OCI-LY1 (cell line): ENCODE data around the gene ANKMY1.

Source experiments
- H2AFZ ChIP-seq: fragments of 200-600 bp; sonication (generic), shearing (Covaris generic); 2 replicates; pipeline ENCODE4 v1.6.0; 2014; ENCODE audit warnings: antibody characterized with exemption, mild to moderate bottlenecking, low read length
- H3F3A ChIP-seq: fragments of 200-600 bp; sonication (generic), shearing (Covaris generic); 2 replicates; pipeline ENCODE4 v1.6.0; 2014; ENCODE audit warnings: mild to moderate bottlenecking, antibody characterized with exemption, low read length, moderate library complexity; ENCODE audit not compliant: insufficient read depth
- H3K27ac ChIP-seq: fragments of 200-600 bp; sonication (generic); 2 replicates; pipeline ENCODE4 v1.5.1; 2014; ENCODE audit warnings: low read length, mixed run types, mild to moderate bottlenecking, low read depth; ENCODE audit not compliant: poor library complexity, severe bottlenecking
- H3K27me3 ChIP-seq: fragments of 200-600 bp; sonication (generic); 2 replicates; pipeline ENCODE4 v1.6.0; 2014; ENCODE audit warnings: antibody characterized with exemption, mild to moderate bottlenecking, low read length, moderate library complexity; ENCODE audit not compliant: insufficient read depth
- H3K36me3 ChIP-seq: fragments of 200-600 bp; sonication (generic); 2 replicates; pipeline ENCODE4 v1.6.1; 2014; ENCODE audit warnings: mild to moderate bottlenecking, antibody characterized with exemption, low read length, moderate library complexity, mixed read lengths; ENCODE audit not compliant: insufficient read depth
- H3K4me1 ChIP-seq: fragments of 200-600 bp; sonication (generic); 2 replicates; pipeline ENCODE4 v1.5.1; 2014; ENCODE audit warnings: mild to moderate bottlenecking, low read length, moderate library complexity; ENCODE audit not compliant: insufficient read depth, severe bottlenecking
- H3K4me2 ChIP-seq: fragments of 200-600 bp; sonication (generic), shearing (Covaris generic); 2 replicates; pipeline ENCODE4 v1.6.1; 2014; ENCODE audit warnings: low read length
- H3K4me3 ChIP-seq: fragments of 200-600 bp; sonication (generic); 2 replicates; pipeline ENCODE4 v1.5.1; 2014; ENCODE audit warnings: low read length, low read depth, mild to moderate bottlenecking, mixed read lengths; ENCODE audit not compliant: poor library complexity, severe bottlenecking
- H3K79me2 ChIP-seq: fragments of 200-600 bp; shearing (Covaris generic); 2 replicates; pipeline ENCODE4 v1.6.1; 2016; ENCODE audit warnings: mixed run types, low read length, mixed read lengths; ENCODE audit not compliant: insufficient read depth
- H3K9ac ChIP-seq: fragments of 200-600 bp; sonication (generic), shearing (Covaris generic); 2 replicates; pipeline ENCODE4 v1.6.1; 2014; ENCODE audit warnings: mild to moderate bottlenecking, low read length, mixed read lengths
- H3K9me2 ChIP-seq: fragments of 200-600 bp; sonication (generic), shearing (Covaris generic); 2 replicates; pipeline ENCODE4 v1.6.1; 2014; ENCODE audit warnings: low read depth, mild to moderate bottlenecking, low read length, mixed read lengths
- H3K9me3 ChIP-seq: fragments of 200-600 bp; shearing (Covaris generic); 2 replicates; pipeline ENCODE4 v1.6.1; 2014; ENCODE audit warnings: low read length, mixed read lengths
- H4K20me1 ChIP-seq: fragments of 200-600 bp; sonication (generic), shearing (Covaris generic); 2 replicates; pipeline ENCODE4 v1.6.0; 2016; ENCODE audit warnings: mild to moderate bottlenecking, low read length; ENCODE audit not compliant: insufficient read depth
- CTCF ChIP-seq: fragments of 200-600 bp; sonication (generic), shearing (Covaris generic); IDR thresholded peaks from 2 replicates; pipeline ENCODE4 v1.5.1; 2017; ENCODE audit warnings: mild to moderate bottlenecking, antibody characterized with exemption, low read length, moderate library complexity, mixed read lengths
- EZH2 ChIP-seq: fragments of 200-600 bp; sonication (generic), shearing (Covaris generic); IDR thresholded peaks from 2 replicates; pipeline ENCODE4 v1.8.0; 2017; ENCODE audit warnings: borderline replicate concordance, mixed run types, mild to moderate bottlenecking, antibody characterized with exemption, low read length, moderate library complexity, mixed read lengths

ANKMY1 gene

GRCh38 chr2:240507778-240508251, 50.0 kb downstream of the ANKMY1 start:
- Histone ChIP-seq H3K36me3 (no peaks in the 10 kb centered on the region; the same call in 1 of the 2 replicates), H3K27ac (no peak overlapping the region), H3K4me3 (no peak overlapping the region), H3K4me2 (no peak overlapping the region), H3K9me3 (no peaks in the 10 kb centered on the region), H3K9ac (no peak overlapping the region), H3K79me2 (no peaks in the 10 kb centered on the region), H3K27me3 (no peaks in the 10 kb centered on the region), H4K20me1 (no peaks in the 10 kb centered on the region), H2AFZ (no peak overlapping the region), H3K4me1 (no peaks in the 10 kb centered on the region), H3K9me2 (no peaks in the 10 kb centered on the region), H3F3A (no peaks in the 10 kb centered on the region)
- no peak for TF ChIP-seq CTCF
- TF ChIP-seq EZH2, result no peak

GRCh38 chr2:240507060-240507777, 50.6 kb downstream of the ANKMY1 start:
- H3K4me2 ChIP-seq, result no peak overlapping the region
- no peaks in the 10 kb centered on the region for H3K4me1 ChIP-seq
- H3K4me3 ChIP-seq, result no peak overlapping the region
- H3K27ac ChIP-seq, result no peak overlapping the region
- no peaks in the 10 kb centered on the region for H3K79me2 ChIP-seq
- H4K20me1 ChIP-seq, result no peaks in the 10 kb centered on the region
- H2AFZ ChIP-seq, result no peak overlapping the region
- H3K27me3 ChIP-seq, result no peaks in the 10 kb centered on the region
- no peaks in the 10 kb centered on the region for H3F3A ChIP-seq
- TF ChIP-seq CTCF, result no peak
- TF ChIP-seq EZH2, result no peak
- no peaks in the 10 kb centered on the region for H3K9me2 ChIP-seq
- H3K9ac ChIP-seq, result no peak overlapping the region
- H3K9me3 ChIP-seq, result no peaks in the 10 kb centered on the region
- H3K36me3 ChIP-seq, result no peaks in the 10 kb centered on the region

GRCh38 chr2:240506406-240507059, 51.3 kb downstream of the ANKMY1 start:
- Histone ChIP-seq H3K4me2 (no peak overlapping the region), H3K27ac (no peak overlapping the region), H3K9me3 (no peaks in the 10 kb centered on the region), H3K4me3 (no peak overlapping the region), H3K36me3 (no peaks in the 10 kb centered on the region), H3F3A (no peaks in the 10 kb centered on the region), H3K79me2 (no peaks in the 10 kb centered on the region), H3K9me2 (no peaks in the 10 kb centered on the region), H3K9ac (no peak overlapping the region), H3K27me3 (no peaks in the 10 kb centered on the region), H2AFZ (no peak overlapping the region), H3K4me1 (no peaks in the 10 kb centered on the region), H4K20me1 (no peaks in the 10 kb centered on the region)
- TF ChIP-seq EZH2 (no peak), CTCF (no peak)
